Measurements from ENCODE around the gene PLA2G4B. TPM values are rescaled to one million over a fixed set of nuclear protein-coding genes. Genes with fewer than 3 reads are reported as not detected.

PLA2G4B gene
- total and polyA plus RNA-seq, 2 donors (not counting 1 experiment from before 2014, with no cell fraction given), result 22.6 to 33.2 TPM

- Histone ChIP-seq H2AFZ (ENCODE audit: insufficient read depth, low read depth, low read length, poor library complexity, severe bottlenecking) (no peak overlapping the region), H3K9ac (ENCODE audit: low read length) (no peak overlapping the region), H3K4me2 (replicated peaks; ENCODE audit: low read depth, low read length, poor library complexity, severe bottlenecking) (no peak overlapping the region), H3K4me3 (ENCODE audit: control extremely low read depth in 1 of 5, extremely low read depth in 1 of 5, insufficient read depth in 1 of 5, low read depth in 2 of 5, low read length in 4 of 5) (no peak overlapping the region), H3K27me3 (replicated peaks in 1 of 4; ENCODE audit: control extremely low read depth in 1 of 4, control insufficient read depth in 3 of 4, insufficient read depth in 4 of 4, low read length in 3 of 4) (no peaks in the 10 kb centered on the region), H3K36me3 (replicated peaks in 1 of 2; ENCODE audit: control extremely low read depth in 1 of 2, control insufficient read depth in 1 of 2, extremely low read depth in 1 of 2, insufficient read depth in 2 of 2, low read length in 1 of 2) (peaks cover 0 to 53% of the 10 kb centered on the region in 2 experiments), H4K20me1 (ENCODE audit: control insufficient read depth, insufficient read depth, low read length, poor library complexity, severe bottlenecking) (no peaks in the 10 kb centered on the region), H3K4me1 (ENCODE audit: control insufficient read depth in 2 of 2, insufficient read depth in 2 of 2, low read length in 2 of 2) (no peaks in the 10 kb centered on the region), H3K79me2 (ENCODE audit: control insufficient read depth, insufficient read depth, low read length) (no peaks in the 10 kb centered on the region), H3K9me3 (ENCODE audit: control extremely low read depth in 1 of 3, control insufficient read depth in 2 of 3, insufficient read depth in 1 of 3, low read length in 2 of 3) (no peaks in the 10 kb centered on the region), H3K27ac (ENCODE audit: low read length in 2 of 2) (no peak overlapping the region)
- POLR2A ChIA-PET, result no interaction called here
- no peak for ATAC-seq (ENCODE audit: low read depth)
- Mint-ChIP-seq H3K9me3 (ENCODE audit: insufficient read depth) (no peaks in the 10 kb centered on the region), H3K27me3 (no peaks in the 10 kb centered on the region), H3K4me1 (no peaks in the 10 kb centered on the region), H3K4me3 (no peak overlapping the region), H3K27ac (no peak overlapping the region)
- DNase-seq, result no peak
- CTCF ChIA-PET, result interaction anchor here (1.0 to 7.1 kb wide), 3 partner anchors 9 to 87 kb away, joined by 3 to 38 read pairs (median 4); partner anchors contain the start of gene MAPKBP1
- WGBS (ENCODE audit: insufficient coverage), result no CpG with 5 or more reads among the region's 6 CpGs
- intact Hi-C loops (cut with micrococcal nuclease), result no loop called here
- no peak for TF ChIP-seq EZH2 (IDR thresholded peaks at IDR 0.05; ENCODE audit: borderline replicate concordance, insufficient read depth, low read depth, low read length, poor library complexity, severe bottlenecking)
- TF ChIP-seq, protein P1, sequence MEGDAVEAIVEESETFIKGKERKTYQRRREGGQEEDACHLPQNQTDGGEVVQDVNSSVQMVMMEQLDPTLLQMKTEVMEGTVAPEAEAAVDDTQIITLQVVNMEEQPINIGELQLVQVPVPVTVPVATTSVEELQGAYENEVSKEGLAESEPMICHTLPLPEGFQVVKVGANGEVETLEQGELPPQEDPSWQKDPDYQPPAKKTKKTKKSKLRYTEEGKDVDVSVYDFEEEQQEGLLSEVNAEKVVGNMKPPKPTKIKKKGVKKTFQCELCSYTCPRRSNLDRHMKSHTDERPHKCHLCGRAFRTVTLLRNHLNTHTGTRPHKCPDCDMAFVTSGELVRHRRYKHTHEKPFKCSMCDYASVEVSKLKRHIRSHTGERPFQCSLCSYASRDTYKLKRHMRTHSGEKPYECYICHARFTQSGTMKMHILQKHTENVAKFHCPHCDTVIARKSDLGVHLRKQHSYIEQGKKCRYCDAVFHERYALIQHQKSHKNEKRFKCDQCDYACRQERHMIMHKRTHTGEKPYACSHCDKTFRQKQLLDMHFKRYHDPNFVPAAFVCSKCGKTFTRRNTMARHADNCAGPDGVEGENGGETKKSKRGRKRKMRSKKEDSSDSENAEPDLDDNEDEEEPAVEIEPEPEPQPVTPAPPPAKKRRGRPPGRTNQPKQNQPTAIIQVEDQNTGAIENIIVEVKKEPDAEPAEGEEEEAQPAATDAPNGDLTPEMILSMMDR (IDR thresholded peaks at IDR 0.05), result no peak
Observed at GRCh38 chr15:41817781-41818180, 20.9 kb upstream of the PLA2G4B start.

DNA sequence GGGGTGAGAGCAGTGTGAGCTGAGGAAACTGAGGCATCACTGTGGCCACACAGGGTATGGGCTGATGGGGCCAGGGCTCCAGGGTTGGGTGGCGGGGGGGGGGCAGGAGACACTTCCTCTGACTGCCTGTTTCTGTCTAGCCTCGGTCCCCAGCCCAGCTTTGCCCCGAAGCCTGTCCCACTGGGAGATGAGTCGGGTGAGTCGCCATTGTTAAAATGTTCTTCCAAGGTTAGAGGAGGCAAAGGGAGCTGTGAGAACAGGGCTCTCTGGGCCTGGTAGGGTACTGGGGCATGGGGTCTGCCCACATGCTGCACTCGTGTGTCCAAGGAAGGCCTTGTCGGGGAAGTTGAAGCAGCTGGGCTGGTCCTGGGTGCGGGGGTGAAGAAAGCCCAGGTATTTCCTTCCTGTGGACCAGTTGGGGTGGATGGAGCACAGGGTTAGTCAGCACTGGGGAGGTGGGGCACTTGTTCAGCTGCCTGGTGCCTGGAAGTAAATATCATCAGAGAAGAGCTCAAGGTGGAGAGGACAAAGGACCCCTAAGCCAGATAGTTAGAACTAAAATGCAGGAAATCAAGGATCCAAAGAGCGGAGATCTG is 19.1 kb upstream of the PLA2G4B start:
- H3K36me3 ChIP-seq (replicated peaks in 1 of 2; ENCODE audit: control extremely low read depth in 1 of 2, control insufficient read depth in 1 of 2, extremely low read depth in 1 of 2, insufficient read depth in 2 of 2, low read length in 1 of 2), result peaks cover 0 to 45% of the 10 kb centered on the region in 2 experiments
- H3K4me3 ChIP-seq (ENCODE audit: control extremely low read depth in 1 of 5, extremely low read depth in 1 of 5, insufficient read depth in 1 of 5, low read depth in 2 of 5, low read length in 4 of 5), result no peak overlapping the region
- ATAC-seq (ENCODE audit: low read depth), result no peak
- intact Hi-C loops (cut with micrococcal nuclease), result no loop called here
- ChIA-PET CTCF (interaction anchor here (0.7 to 7.1 kb wide), 5 partner anchors 7 to 85 kb away, joined by 3 to 38 read pairs (median 4); partner anchors contain the start of gene MAPKBP1), POLR2A (no interaction called here)
- no peaks in the 10 kb centered on the region for H4K20me1 ChIP-seq (ENCODE audit: control insufficient read depth, insufficient read depth, low read length, poor library complexity, severe bottlenecking)
- no peak overlapping the region for H3K4me2 ChIP-seq (replicated peaks; ENCODE audit: low read depth, low read length, poor library complexity, severe bottlenecking)
- Mint-ChIP-seq H3K27me3 (no peaks in the 10 kb centered on the region), H3K27ac (no peak overlapping the region), H3K4me3 (no peak overlapping the region), H3K9me3 (ENCODE audit: insufficient read depth) (no peaks in the 10 kb centered on the region), H3K4me1 (no peaks in the 10 kb centered on the region)
- H3K9ac ChIP-seq (ENCODE audit: low read length), result no peak overlapping the region
- H3K27ac ChIP-seq (ENCODE audit: low read length in 2 of 2), result no peak overlapping the region
- no peak for DNase-seq
- no peaks in the 10 kb centered on the region for H3K79me2 ChIP-seq (ENCODE audit: control insufficient read depth, insufficient read depth, low read length)
- no peaks in the 10 kb centered on the region for H3K27me3 ChIP-seq (replicated peaks in 1 of 4; ENCODE audit: control extremely low read depth in 1 of 4, control insufficient read depth in 3 of 4, insufficient read depth in 4 of 4, low read length in 3 of 4)
- TF ChIP-seq EZH2 (IDR thresholded peaks at IDR 0.05; ENCODE audit: borderline replicate concordance, insufficient read depth, low read depth, low read length, poor library complexity, severe bottlenecking), result no peak
- TF ChIP-seq, protein P1 (IDR thresholded peaks at IDR 0.05), result no peak
- H2AFZ ChIP-seq (ENCODE audit: insufficient read depth, low read depth, low read length, poor library complexity, severe bottlenecking), result no peak overlapping the region
- no peaks in the 10 kb centered on the region for H3K9me3 ChIP-seq (ENCODE audit: control extremely low read depth in 1 of 3, control insufficient read depth in 2 of 3, insufficient read depth in 1 of 3, low read length in 2 of 3)
- no peaks in the 10 kb centered on the region for H3K4me1 ChIP-seq (ENCODE audit: control insufficient read depth in 2 of 2, insufficient read depth in 2 of 2, low read length in 2 of 2)
- WGBS (ENCODE audit: insufficient coverage), result 93% methylated on average over 9 of the region's 9 CpGs
